ENCODE data around the gene LBHD2. TPM values are rescaled to one million over a fixed set of nuclear protein-coding genes. Genes with fewer than 3 reads are reported as not detected.

Gene LBHD2
- total RNA-seq, 1 experiment from 2014 or later, result not detected

GRCh38 chr14:103066399-103066798 lies 17.6 kb upstream of the LBHD2 start:
- DNase-seq (ENCODE audit: low read depth, low spot score) (no peak), ATAC-seq (no peak)
- H3K36me3 ChIP-seq (ENCODE audit: control insufficient read depth, insufficient read depth, low read length), result no peaks in the 10 kb centered on the region
- ChIA-PET POLR2A (no interaction called here), CTCF (no interaction called here)
- intact Hi-C loops (cut with micrococcal nuclease; ENCODE audit: unreplicated experiment) (no loop called here), in situ Hi-C loops (cut with HindIII; ENCODE audit: low pct_unique_long_range_greater_than_20kb, low sequenced_read_pairs) (no loop called here)
- no peak overlapping the region for H3K4me3 ChIP-seq (ENCODE audit: low read depth in 2 of 2, low read length in 2 of 2)
- no peaks in the 10 kb centered on the region for H3K27me3 ChIP-seq (ENCODE audit: control insufficient read depth, insufficient read depth, low read length)
- H3K4me1 ChIP-seq (ENCODE audit: control insufficient read depth, insufficient read depth, low read length), result no peaks in the 10 kb centered on the region
- TF ChIP-seq, protein P1, sequence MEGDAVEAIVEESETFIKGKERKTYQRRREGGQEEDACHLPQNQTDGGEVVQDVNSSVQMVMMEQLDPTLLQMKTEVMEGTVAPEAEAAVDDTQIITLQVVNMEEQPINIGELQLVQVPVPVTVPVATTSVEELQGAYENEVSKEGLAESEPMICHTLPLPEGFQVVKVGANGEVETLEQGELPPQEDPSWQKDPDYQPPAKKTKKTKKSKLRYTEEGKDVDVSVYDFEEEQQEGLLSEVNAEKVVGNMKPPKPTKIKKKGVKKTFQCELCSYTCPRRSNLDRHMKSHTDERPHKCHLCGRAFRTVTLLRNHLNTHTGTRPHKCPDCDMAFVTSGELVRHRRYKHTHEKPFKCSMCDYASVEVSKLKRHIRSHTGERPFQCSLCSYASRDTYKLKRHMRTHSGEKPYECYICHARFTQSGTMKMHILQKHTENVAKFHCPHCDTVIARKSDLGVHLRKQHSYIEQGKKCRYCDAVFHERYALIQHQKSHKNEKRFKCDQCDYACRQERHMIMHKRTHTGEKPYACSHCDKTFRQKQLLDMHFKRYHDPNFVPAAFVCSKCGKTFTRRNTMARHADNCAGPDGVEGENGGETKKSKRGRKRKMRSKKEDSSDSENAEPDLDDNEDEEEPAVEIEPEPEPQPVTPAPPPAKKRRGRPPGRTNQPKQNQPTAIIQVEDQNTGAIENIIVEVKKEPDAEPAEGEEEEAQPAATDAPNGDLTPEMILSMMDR (IDR thresholded peaks at IDR 0.05), result no peak
- no peak for TF ChIP-seq TCF7L2 (IDR thresholded peaks at IDR 0.05; ENCODE audit: low read depth, low read length)
- TF ChIP-seq POLR2AphosphoS5 (IDR thresholded peaks at IDR 0.05; ENCODE audit: low read depth, low read length), result no peak
- TF ChIP-seq REST (IDR thresholded peaks at IDR 0.05; ENCODE audit: insufficient read depth in 1 of 2, low read depth in 2 of 2, low read length in 1 of 2), result no peak
- TF ChIP-seq SIN3A (IDR thresholded peaks at IDR 0.05; ENCODE audit: borderline replicate concordance, insufficient read depth, low read depth, low read length), result no peak
- BruUV-seq (replicated peaks), result no TSS peak
- no peaks in the 10 kb centered on the region for H3K9me3 ChIP-seq (ENCODE audit: control insufficient read depth, insufficient read depth, low read depth, low read length)
- H3K27ac ChIP-seq (ENCODE audit: low read length), result no peak overlapping the region

GRCh38 chr14:103067231-103067954 lies 16.6 kb upstream of the LBHD2 start:
- DNase-seq (ENCODE audit: low read depth, low spot score), result no peak
- CTCF ChIA-PET, result interaction anchor here (0.5 to 0.7 kb wide), 5 partner anchors 37 to 332 kb away, joined by 3 to 7 read pairs (median 5); no protein-coding TSS in a partner anchor
- H3K27ac ChIP-seq (ENCODE audit: low read length), result no peak overlapping the region
- H3K4me1 ChIP-seq (ENCODE audit: control insufficient read depth, insufficient read depth, low read length), result peaks cover under 1% of the 10 kb centered on the region
- in situ Hi-C loops (cut with HindIII; ENCODE audit: low pct_unique_long_range_greater_than_20kb, low sequenced_read_pairs) (no loop called here), intact Hi-C loops (cut with micrococcal nuclease; ENCODE audit: unreplicated experiment) (no loop called here)
- H3K9me3 ChIP-seq (ENCODE audit: control insufficient read depth, insufficient read depth, low read depth, low read length), result no peaks in the 10 kb centered on the region
- H3K27me3 ChIP-seq (ENCODE audit: control insufficient read depth, insufficient read depth, low read length), result no peaks in the 10 kb centered on the region
- no peak; the same call in 1 of the 2 replicates for ATAC-seq
- no TSS peak for BruUV-seq (replicated peaks)
- H3K36me3 ChIP-seq (ENCODE audit: control insufficient read depth, insufficient read depth, low read length), result no peaks in the 10 kb centered on the region
- TF ChIP-seq TCF7L2 (IDR thresholded peaks at IDR 0.05; ENCODE audit: low read depth, low read length) (no peak), SIN3A (IDR thresholded peaks at IDR 0.05; ENCODE audit: borderline replicate concordance, insufficient read depth, low read depth, low read length) (no peak), REST (IDR thresholded peaks at IDR 0.05; ENCODE audit: insufficient read depth in 1 of 2, low read depth in 2 of 2, low read length in 1 of 2) (no peak), POLR2AphosphoS5 (IDR thresholded peaks at IDR 0.05; ENCODE audit: low read depth, low read length) (no peak)
- TF ChIP-seq, protein P1 (IDR thresholded peaks at IDR 0.05), result no peak
- POLR2A ChIA-PET, result interaction anchor here (0.7 kb wide), 1 partner anchor 262 kb away, joined by 8 read pairs; no protein-coding TSS in a partner anchor
- no peak overlapping the region for H3K4me3 ChIP-seq (ENCODE audit: low read depth in 2 of 2, low read length in 2 of 2)

All from Panc1 (cell line).